Measurements from ENCODE around the gene PRC1. TPM values are rescaled to one million over a fixed set of nuclear protein-coding genes. Genes with fewer than 3 reads are reported as not detected.

PRC1 gene
- total RNA-seq, 2 donors from 2014 or later = 13.5 to 37.0 TPM

Small RNAs within 50 kb of the gene (small RNA-seq; reads per million reads assigned to genes)
- 0 reads per million in 2 donors for gene RF00019

Other genes starting within 250 kb of the PRC1 start
- gene FURIN, start 125.9 kb downstream of the PRC1 start, total RNA-seq = 100 to 1,000 TPM in 1 of 2 donors, 10 to 100 TPM in 1; 92.8 to 154 TPM
- gene FES, start 110.0 kb downstream of the PRC1 start, total RNA-seq = 10 to 100 TPM; 22.8 to 33.9 TPM
- 100 to 1,000 TPM in 1 of 2 donors, 10 to 100 TPM in 1; 46.6 to 113 TPM for gene MAN2A2, start 91.2 kb downstream of the PRC1 start, total RNA-seq
- gene HDDC3, start 62.0 kb downstream of the PRC1 start, total RNA-seq = 10 to 100 TPM; 16.2 to 30.6 TPM
- 10 to 100 TPM; 52.2 to 70.1 TPM for gene UNC45A, start 59.2 kb downstream of the PRC1 start, total RNA-seq
- 10 to 100 TPM in 1 of 2 donors, 1 to 10 TPM in 1; 9.1 to 13.0 TPM for gene RCCD1, start 39.7 kb downstream of the PRC1 start, total RNA-seq
- 10 to 100 TPM in 1 of 2 donors, 1 to 10 TPM in 1; 9.4 to 18.3 TPM for gene VPS33B, start 28.1 kb upstream of the PRC1 start, total RNA-seq
- gene SV2B, start 105.7 kb upstream of the PRC1 start, total RNA-seq = 1 to 10 TPM; 2.3 to 5.4 TPM

All from prostate gland (tissue), 2 donors.